Karpas-422 (cell line): ENCODE measurements around the gene IFI27L2. TPM values are rescaled to one million over a fixed set of nuclear protein-coding genes. Genes with fewer than 3 reads are reported as not detected.
"Not testable (repeated sequence)": the region's sequence is repeated elsewhere in the genome, so short reads cannot be mapped to it uniquely, and the experiment has no call there.

Source experiments
- DNase-seq: peaks from one replicate; pipeline ENCODE4 v3.0.0-alpha.2; 2015
- H2AFZ ChIP-seq: fragments of 200-600 bp; sonication (generic); 2 replicates; pipeline ENCODE4 v1.6.1; 2014; ENCODE audit warnings: antibody characterized with exemption, low read length, mixed read lengths
- H3K27ac ChIP-seq: fragments of 200-600 bp; sonication (generic); 2 replicates; pipeline ENCODE4 v1.5.1; 2014; ENCODE audit warnings: mild to moderate bottlenecking, low read length, moderate library complexity
- H3K27me3 ChIP-seq: fragments of 200-600 bp; sonication (generic); 2 replicates; pipeline ENCODE4 v1.6.1; 2014; ENCODE audit warnings: low read length, mixed read lengths
- H3K36me3 ChIP-seq: fragments of 200-600 bp; sonication (generic); 2 replicates; pipeline ENCODE4 v1.6.1; 2014; ENCODE audit warnings: low read length, mixed read lengths; ENCODE audit not compliant: insufficient read depth
- H3K4me1 ChIP-seq: fragments of 200-600 bp; sonication (generic); 2 replicates; pipeline ENCODE4 v1.6.1; 2014; ENCODE audit warnings: mild to moderate bottlenecking, low read length, mixed read lengths
- H3K4me2 ChIP-seq: fragments of 200-600 bp; sonication (generic); 2 replicates; pipeline ENCODE4 v1.6.1; 2014; ENCODE audit warnings: low read length, low read depth, mild to moderate bottlenecking; ENCODE audit not compliant: poor library complexity, severe bottlenecking
- H3K4me3 ChIP-seq: fragments of 200-600 bp; sonication (generic); 2 replicates; pipeline ENCODE4 v1.5.1; 2014; ENCODE audit warnings: mild to moderate bottlenecking, antibody characterized with exemption, low read length, mixed read lengths
- H3K79me2 ChIP-seq: fragments of 200-600 bp; sonication (generic); 2 replicates; pipeline ENCODE4 v1.6.1; 2014; ENCODE audit warnings: mild to moderate bottlenecking, low read length, mixed read lengths
- H3K9ac ChIP-seq: fragments of 200-600 bp; sonication (generic); 2 replicates; pipeline ENCODE4 v1.6.0; 2014; ENCODE audit warnings: low read length
- H3K9me2 ChIP-seq: fragments of 200-600 bp; sonication (generic), shearing (Covaris generic); replicated peaks from 2 replicates; pipeline ENCODE4 v1.6.0; 2014; ENCODE audit warnings: mild to moderate bottlenecking, low read length, moderate library complexity; ENCODE audit not compliant: insufficient read depth
- H3K9me3 ChIP-seq: fragments of 300-700, 200-600 bp; sonication (generic); 2 replicates; pipeline ENCODE4 v1.6.1; 2014; ENCODE audit warnings: low read length, mixed read lengths
- H4K20me1 ChIP-seq: fragments of 200-600 bp; sonication (generic); 2 replicates; pipeline ENCODE4 v1.6.1; 2014; ENCODE audit warnings: mild to moderate bottlenecking, antibody characterized with exemption, low read length, low read depth; ENCODE audit not compliant: insufficient read depth
- total RNA-seq: library from RNA; depleted of rRNA; stranded (reverse); fragments of >200 nt; shearing (Covaris generic); gene quantifications from 2 replicates; pipeline ENCODE4 v1.2.3, GENCODE V29; 2014; ENCODE audit warnings: low replicate concordance

Gene IFI27L2
- total RNA-seq, 1 experiment from 2014 or later: 118 TPM

DNA sequence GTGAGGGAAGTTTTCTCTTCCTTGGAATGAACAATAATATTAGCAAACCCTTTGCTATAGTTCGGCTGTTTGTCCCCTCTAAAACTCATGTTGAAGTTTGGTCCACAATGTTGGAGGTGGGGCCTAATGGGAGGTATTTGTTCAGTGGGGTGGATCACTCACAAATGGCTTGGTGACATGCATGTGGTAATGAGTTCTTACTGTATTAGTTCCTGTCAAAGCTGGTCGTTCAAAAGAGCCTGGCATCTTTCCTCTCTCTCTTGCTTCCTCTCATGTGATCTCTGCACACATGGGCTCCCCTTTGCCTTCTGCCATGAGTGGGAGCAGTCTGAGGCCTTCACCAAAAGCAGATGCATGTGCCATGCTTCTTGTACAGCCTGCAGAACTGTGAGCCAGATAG lies 31.7 kb upstream of the IFI27L2 start:
- Histone ChIP-seq H4K20me1 (no peaks in the 10 kb centered on the region), H3K79me2 (no peaks in the 10 kb centered on the region), H3K27me3 (no peaks in the 10 kb centered on the region), H2AFZ (no peak overlapping the region), H3K9me3 (no peaks in the 10 kb centered on the region), H3K36me3 (no peaks in the 10 kb centered on the region), H3K27ac (no peak overlapping the region), H3K9ac (no peak overlapping the region), H3K4me2 (no peak overlapping the region), H3K4me3 (no peak overlapping the region), H3K9me2 (no peaks in the 10 kb centered on the region), H3K4me1 (no peaks in the 10 kb centered on the region)
- DNase-seq: no peak

DNA sequence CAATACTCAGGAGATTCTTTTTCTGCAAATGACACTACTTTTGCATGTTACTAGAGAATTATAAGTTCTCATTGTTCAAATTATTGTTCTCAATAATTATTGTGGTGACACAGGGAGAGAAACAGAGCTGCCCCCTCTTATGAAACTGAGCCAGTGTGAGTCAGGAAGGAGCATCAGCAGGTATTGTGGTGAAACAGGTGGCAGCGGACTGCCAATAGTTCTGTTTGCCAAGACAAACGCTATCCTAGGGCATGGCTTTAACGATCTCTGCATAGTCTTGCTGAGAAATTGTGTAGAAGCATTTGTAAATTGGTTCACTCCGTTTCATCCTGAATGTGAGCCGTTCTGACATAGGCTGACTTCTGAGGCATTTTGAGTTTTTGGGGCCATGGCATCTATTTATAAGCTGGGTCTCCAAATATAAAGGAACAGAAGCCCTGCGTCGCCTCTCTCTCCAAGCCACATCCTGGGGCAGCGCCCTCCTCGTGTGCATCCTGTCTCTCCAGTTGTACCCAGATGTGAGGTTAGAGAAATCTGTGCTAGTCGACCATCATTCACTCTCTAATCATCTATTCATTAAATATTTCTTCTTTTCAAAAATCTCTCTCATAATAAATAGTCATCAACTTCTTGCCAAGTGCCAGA lies 29.0 kb upstream of the IFI27L2 start:
- Histone ChIP-seq H3K9me2 (no peaks in the 10 kb centered on the region), H3K4me1 (no peaks in the 10 kb centered on the region), H3K27me3 (no peaks in the 10 kb centered on the region), H4K20me1 (no peaks in the 10 kb centered on the region), H3K4me2 (no peak overlapping the region), H3K27ac (no peak overlapping the region), H3K9ac (no peak overlapping the region), H3K4me3 (no peak overlapping the region), H3K79me2 (no peaks in the 10 kb centered on the region), H3K9me3 (no peaks in the 10 kb centered on the region), H3K36me3 (no peaks in the 10 kb centered on the region), H2AFZ (no peak overlapping the region)
- DNase-seq: no peak

DNA sequence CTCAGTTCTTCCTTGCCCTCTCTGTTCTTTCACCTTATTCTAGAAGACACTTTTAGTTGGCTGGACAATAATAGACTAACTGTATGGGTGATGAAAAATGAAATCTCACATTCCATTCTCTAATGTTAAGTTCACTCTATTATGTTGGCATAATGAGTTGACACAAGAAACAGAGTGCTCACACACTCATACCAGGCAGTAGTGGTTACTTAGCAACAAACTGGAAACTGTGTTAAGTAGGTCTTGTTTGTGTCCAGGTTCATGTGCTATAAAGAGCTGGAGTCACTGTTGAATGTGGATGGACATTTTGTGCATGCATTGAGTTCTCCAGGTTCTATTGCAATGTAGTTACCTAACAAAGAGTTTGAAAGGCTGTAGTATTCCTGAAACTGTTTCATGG lies 27.8 kb upstream of the IFI27L2 start:
- no peak for DNase-seq
- Histone ChIP-seq H3K27me3 (no peaks in the 10 kb centered on the region), H4K20me1 (no peaks in the 10 kb centered on the region), H3K36me3 (no peaks in the 10 kb centered on the region), H3K4me3 (no peak overlapping the region), H3K27ac (no peak overlapping the region), H3K9me2 (no peaks in the 10 kb centered on the region), H3K9ac (no peak overlapping the region), H3K4me2 (no peak overlapping the region), H3K9me3 (no peaks in the 10 kb centered on the region), H3K4me1 (no peaks in the 10 kb centered on the region), H2AFZ (no peak overlapping the region), H3K79me2 (no peaks in the 10 kb centered on the region)

DNA sequence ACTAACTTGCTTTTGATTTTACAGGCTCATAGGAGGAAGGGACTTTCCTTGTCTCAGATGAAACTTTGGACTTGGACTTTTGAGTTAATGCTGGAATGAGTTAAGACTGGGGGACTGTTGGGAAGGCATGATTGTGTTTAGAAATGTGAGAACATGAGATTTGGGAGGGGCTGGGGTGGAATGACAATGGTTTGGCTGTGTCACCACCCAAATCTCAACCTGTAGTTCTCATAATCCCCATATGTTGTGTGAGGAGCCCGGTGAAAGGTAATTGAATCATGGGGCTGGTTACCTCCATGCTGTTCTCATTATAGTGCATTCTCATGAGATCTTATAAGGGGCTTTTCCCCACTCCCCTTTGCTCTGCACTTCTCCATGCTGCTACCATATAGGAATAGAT lies 26.7 kb upstream of the IFI27L2 start:
- H3K4me2 ChIP-seq, DNase-seq, H3K27me3 ChIP-seq, H2AFZ ChIP-seq, H3K9ac ChIP-seq, H3K36me3 ChIP-seq, H3K79me2 ChIP-seq, H3K4me1 ChIP-seq, H3K4me3 ChIP-seq, H3K9me2 ChIP-seq, H3K9me3 ChIP-seq, H4K20me1 ChIP-seq, H3K27ac ChIP-seq: not testable (repeated sequence)

DNA sequence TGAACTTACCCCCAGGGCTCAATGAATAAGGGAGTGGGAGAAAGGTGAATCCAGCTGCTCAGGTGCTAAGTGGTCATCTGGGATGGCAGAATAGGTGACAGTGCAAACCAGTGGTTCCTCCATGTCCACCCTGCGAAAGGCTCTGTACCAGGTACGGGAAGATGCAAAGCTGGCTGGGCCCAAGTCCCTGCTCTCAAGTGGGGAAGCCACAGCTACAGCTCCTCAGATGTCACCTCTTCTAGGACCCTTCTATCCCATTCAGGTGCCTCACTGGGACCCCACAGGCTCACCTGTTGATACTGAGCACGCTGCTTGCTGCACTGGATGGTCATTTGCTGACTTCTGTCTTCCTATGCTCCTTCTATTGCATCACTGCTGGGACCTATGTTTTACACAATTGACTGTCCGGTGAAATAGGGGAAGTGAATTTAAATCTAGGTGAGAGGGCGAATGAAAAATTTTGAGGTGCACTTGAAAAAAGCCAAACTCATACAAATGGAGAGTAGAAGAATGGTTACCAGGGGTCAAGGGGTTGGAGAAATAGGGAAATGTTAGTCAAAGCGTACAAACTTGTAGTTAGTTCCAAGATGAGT lies 24.4 kb upstream of the IFI27L2 start:
- Histone ChIP-seq H3K79me2 (no peaks in the 10 kb centered on the region), H2AFZ (no peak overlapping the region), H3K36me3 (no peaks in the 10 kb centered on the region), H3K9me2 (no peaks in the 10 kb centered on the region), H4K20me1 (no peaks in the 10 kb centered on the region), H3K27ac (no peak overlapping the region), H3K9me3 (no peaks in the 10 kb centered on the region), H3K4me3 (no peak overlapping the region), H3K4me2 (no peak overlapping the region), H3K4me1 (no peaks in the 10 kb centered on the region), H3K9ac (no peak overlapping the region), H3K27me3 (no peaks in the 10 kb centered on the region)
- no peak for DNase-seq

DNA sequence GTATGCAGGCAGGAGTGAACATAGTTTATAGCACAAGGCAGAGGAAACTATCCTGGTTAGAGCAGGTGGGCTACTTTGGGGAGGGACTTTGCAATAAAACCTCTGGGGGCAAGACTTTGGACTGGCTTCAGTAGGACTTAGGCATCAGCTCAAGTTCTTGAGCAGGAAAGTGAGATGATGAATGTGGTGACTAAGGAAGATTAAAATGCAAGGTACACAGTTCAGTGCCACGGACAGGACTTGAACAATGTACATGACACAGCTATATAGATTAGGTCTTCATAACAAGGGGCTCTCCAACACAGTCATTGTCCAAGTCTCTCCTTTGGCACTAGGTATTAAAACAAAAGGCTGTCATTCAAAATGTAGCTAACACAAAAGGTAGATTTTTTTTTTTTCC lies 23.3 kb upstream of the IFI27L2 start:
- H3K4me2 ChIP-seq: no peak overlapping the region
- H3K9me3 ChIP-seq: no peaks in the 10 kb centered on the region
- no peaks in the 10 kb centered on the region for H4K20me1 ChIP-seq
- no peaks in the 10 kb centered on the region for H3K79me2 ChIP-seq
- H3K4me1 ChIP-seq: no peaks in the 10 kb centered on the region
- no peak for DNase-seq
- H3K36me3 ChIP-seq: no peaks in the 10 kb centered on the region
- no peaks in the 10 kb centered on the region for H3K27me3 ChIP-seq
- no peaks in the 10 kb centered on the region for H3K9me2 ChIP-seq
- no peak overlapping the region for H3K4me3 ChIP-seq
- H3K27ac ChIP-seq: no peak overlapping the region
- no peak overlapping the region for H3K9ac ChIP-seq
- no peak overlapping the region for H2AFZ ChIP-seq

DNA sequence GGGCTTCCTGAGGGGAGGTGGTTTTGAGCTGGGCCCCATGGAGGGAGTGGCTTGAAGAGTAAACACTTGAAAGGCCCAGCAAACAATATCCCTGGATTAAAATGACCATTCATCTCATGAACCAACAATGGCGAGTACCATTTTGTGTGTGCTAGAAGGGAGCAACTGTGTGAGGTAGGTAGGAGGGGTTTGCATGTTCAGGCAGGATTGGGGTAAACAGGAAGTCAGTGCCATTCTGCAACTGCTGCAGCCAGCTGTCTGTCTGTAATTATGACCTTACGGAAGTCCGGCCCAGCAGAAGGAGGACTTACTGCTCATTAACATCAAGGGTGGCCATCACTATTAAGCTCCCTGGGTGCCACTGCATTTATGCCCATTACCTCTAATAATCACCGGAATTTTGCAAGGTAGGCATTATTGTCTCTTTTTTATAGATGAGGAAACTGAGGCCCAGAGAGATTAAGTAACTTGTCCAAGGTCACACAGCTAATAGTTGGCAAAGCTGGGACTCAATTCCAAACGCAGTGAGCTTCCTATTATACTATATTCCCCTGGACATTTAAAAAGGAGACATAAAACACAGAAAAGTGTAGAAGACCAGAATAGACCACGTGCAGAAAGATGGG lies 16.6 kb upstream of the IFI27L2 start:
- Histone ChIP-seq H3K4me1 (no peaks in the 10 kb centered on the region), H3K27me3 (no peaks in the 10 kb centered on the region), H3K27ac (no peak overlapping the region), H3K9me2 (no peaks in the 10 kb centered on the region), H2AFZ (no peak overlapping the region), H3K4me2 (no peak overlapping the region), H3K36me3 (no peaks in the 10 kb centered on the region), H3K4me3 (no peak overlapping the region), H3K9me3 (no peaks in the 10 kb centered on the region), H3K9ac (no peak overlapping the region), H3K79me2 (no peaks in the 10 kb centered on the region), H4K20me1 (no peaks in the 10 kb centered on the region)
- DNase-seq: no peak

DNA sequence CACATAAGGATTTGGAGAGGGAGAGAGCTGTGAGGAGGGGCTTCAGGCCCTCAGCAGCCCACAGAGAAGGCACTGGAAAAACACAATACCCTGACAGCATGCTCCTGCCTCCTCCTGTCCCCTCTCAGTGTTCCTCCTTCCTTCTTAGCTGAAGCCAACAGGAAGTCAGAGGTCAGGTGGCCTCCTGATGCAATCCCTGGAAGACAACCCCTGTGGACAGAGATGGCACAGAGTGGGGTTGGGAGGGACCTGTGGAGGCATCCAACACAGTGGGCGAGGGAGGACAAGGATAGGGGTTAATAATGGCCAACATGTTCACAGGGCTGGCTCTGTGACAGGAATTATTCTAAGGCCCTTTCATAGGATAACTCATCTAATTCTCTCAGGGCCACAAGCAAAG lies 15.4 kb upstream of the IFI27L2 start:
- H4K20me1 ChIP-seq: no peaks in the 10 kb centered on the region
- no peaks in the 10 kb centered on the region for H3K36me3 ChIP-seq
- H3K4me3 ChIP-seq: no peak overlapping the region
- no peaks in the 10 kb centered on the region for H3K79me2 ChIP-seq
- H3K9me2 ChIP-seq: no peaks in the 10 kb centered on the region
- H3K27ac ChIP-seq: no peak overlapping the region
- H3K9ac ChIP-seq: no peak overlapping the region
- no peak for DNase-seq
- H2AFZ ChIP-seq: no peak overlapping the region
- H3K4me2 ChIP-seq: no peak overlapping the region
- no peaks in the 10 kb centered on the region for H3K4me1 ChIP-seq
- no peaks in the 10 kb centered on the region for H3K27me3 ChIP-seq
- no peaks in the 10 kb centered on the region for H3K9me3 ChIP-seq
